ENCODE results near the gene CPT2.

The CPT2 gene

GRCh38 chr1:53206735-53207379 lies 10.2 kb downstream of the CPT2 start:
- TF ChIP-seq YY1 (IDR thresholded peaks at IDR 0.05; ENCODE audit: low read depth) (no peak), FOXM1 (IDR thresholded peaks at IDR 0.05; ENCODE audit: borderline replicate concordance, low read depth) (no peak), RAD21 (IDR thresholded peaks at IDR 0.05; ENCODE audit: low read depth) (no peak), CREB1 (IDR thresholded peaks at IDR 0.05; ENCODE audit: low read depth) (no peak), TEAD4 (IDR thresholded peaks at IDR 0.05) (no peak), TAF1 (IDR thresholded peaks at IDR 0.05; ENCODE audit: low read depth) (no peak), TCF12 (IDR thresholded peaks at IDR 0.05; ENCODE audit: low read depth) (no peak), CEBPB (IDR thresholded peaks at IDR 0.05) (no peak), EGR1 (IDR thresholded peaks at IDR 0.05) (no peak), EP300 (IDR thresholded peaks at IDR 0.05; ENCODE audit: borderline replicate concordance) (no peak)
- TF ChIP-seq, protein P1, sequence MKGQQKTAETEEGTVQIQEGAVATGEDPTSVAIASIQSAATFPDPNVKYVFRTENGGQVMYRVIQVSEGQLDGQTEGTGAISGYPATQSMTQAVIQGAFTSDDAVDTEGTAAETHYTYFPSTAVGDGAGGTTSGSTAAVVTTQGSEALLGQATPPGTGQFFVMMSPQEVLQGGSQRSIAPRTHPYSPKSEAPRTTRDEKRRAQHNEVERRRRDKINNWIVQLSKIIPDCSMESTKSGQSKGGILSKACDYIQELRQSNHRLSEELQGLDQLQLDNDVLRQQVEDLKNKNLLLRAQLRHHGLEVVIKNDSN (IDR thresholded peaks at IDR 0.05): no peak

- TF ChIP-seq EGR1 (IDR thresholded peaks at IDR 0.05): no peak
- TF ChIP-seq, protein P1 (IDR thresholded peaks at IDR 0.05): no peak
- TF ChIP-seq TAF1 (IDR thresholded peaks at IDR 0.05; ENCODE audit: low read depth): no peak
- TF ChIP-seq YY1 (IDR thresholded peaks at IDR 0.05; ENCODE audit: low read depth): no peak
- TF ChIP-seq REST (IDR thresholded peaks at IDR 0.05; ENCODE audit: low read depth): no peak
- TF ChIP-seq EP300 (IDR thresholded peaks at IDR 0.05; ENCODE audit: borderline replicate concordance): no peak
- TF ChIP-seq, protein P2, sequence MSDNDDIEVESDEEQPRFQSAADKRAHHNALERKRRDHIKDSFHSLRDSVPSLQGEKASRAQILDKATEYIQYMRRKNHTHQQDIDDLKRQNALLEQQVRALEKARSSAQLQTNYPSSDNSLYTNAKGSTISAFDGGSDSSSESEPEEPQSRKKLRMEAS (IDR thresholded peaks at IDR 0.05): no peak
- no peak for TF ChIP-seq TEAD4 (IDR thresholded peaks at IDR 0.05)
- TF ChIP-seq NFIC (IDR thresholded peaks at IDR 0.05): no peak
- no peak for TF ChIP-seq CREB1 (IDR thresholded peaks at IDR 0.05; ENCODE audit: low read depth)
- no peak for TF ChIP-seq ZBTB7A (IDR thresholded peaks at IDR 0.05; ENCODE audit: low read depth)
- TF ChIP-seq CEBPB (IDR thresholded peaks at IDR 0.05): no peak
- TF ChIP-seq FOXM1 (IDR thresholded peaks at IDR 0.05; ENCODE audit: borderline replicate concordance, low read depth): no peak
- no peak for TF ChIP-seq RAD21 (IDR thresholded peaks at IDR 0.05; ENCODE audit: low read depth)
These were observed 11.1 kb downstream of the CPT2 start for GRCh38 chr1:53207726-53208125.

DNA sequence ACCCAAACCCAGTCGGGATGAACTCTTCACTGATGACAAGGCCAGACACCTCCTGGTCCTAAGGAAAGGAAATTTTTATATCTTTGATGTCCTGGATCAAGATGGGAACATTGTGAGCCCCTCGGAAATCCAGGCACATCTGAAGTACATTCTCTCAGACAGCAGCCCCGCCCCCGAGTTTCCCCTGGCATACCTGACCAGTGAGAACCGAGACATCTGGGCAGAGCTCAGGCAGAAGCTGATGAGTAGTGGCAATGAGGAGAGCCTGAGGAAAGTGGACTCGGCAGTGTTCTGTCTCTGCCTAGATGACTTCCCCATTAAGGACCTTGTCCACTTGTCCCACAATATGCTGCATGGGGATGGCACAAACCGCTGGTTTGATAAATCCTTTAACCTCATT lies 13.7 kb downstream of the CPT2 start:
- TF ChIP-seq, protein P1 (IDR thresholded peaks at IDR 0.05): no peak
- TF ChIP-seq CREB1 (IDR thresholded peaks at IDR 0.05; ENCODE audit: low read depth) (no peak), TCF12 (IDR thresholded peaks at IDR 0.05; ENCODE audit: low read depth) (no peak), EGR1 (IDR thresholded peaks at IDR 0.05) (no peak), FOXM1 (IDR thresholded peaks at IDR 0.05; ENCODE audit: borderline replicate concordance, low read depth) (no peak), NFIC (IDR thresholded peaks at IDR 0.05) (no peak), CEBPB (IDR thresholded peaks at IDR 0.05) (no peak), REST (IDR thresholded peaks at IDR 0.05; ENCODE audit: low read depth) (no peak), EP300 (IDR thresholded peaks at IDR 0.05; ENCODE audit: borderline replicate concordance) (no peak)

DNA sequence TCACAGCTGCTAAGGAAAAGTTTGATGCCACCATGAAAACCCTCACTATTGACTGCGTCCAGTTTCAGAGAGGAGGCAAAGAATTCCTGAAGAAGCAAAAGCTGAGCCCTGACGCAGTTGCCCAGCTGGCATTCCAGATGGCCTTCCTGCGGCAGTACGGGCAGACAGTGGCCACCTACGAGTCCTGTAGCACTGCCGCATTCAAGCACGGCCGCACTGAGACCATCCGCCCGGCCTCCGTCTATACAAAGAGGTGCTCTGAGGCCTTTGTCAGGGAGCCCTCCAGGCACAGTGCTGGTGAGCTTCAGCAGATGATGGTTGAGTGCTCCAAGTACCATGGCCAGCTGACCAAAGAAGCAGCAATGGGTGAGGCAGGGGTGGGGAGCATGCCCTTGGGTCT lies 14.3 kb downstream of the CPT2 start:
- no peak for TF ChIP-seq CEBPB (IDR thresholded peaks at IDR 0.05)
- TF ChIP-seq ZBTB7A (IDR thresholded peaks at IDR 0.05; ENCODE audit: low read depth): no peak
- no peak for TF ChIP-seq TEAD4 (IDR thresholded peaks at IDR 0.05)
- TF ChIP-seq FOXM1 (IDR thresholded peaks at IDR 0.05; ENCODE audit: borderline replicate concordance, low read depth): no peak
- TF ChIP-seq, protein P1 (IDR thresholded peaks at IDR 0.05): no peak
- TF ChIP-seq, protein P2 (IDR thresholded peaks at IDR 0.05): no peak
- TF ChIP-seq REST (IDR thresholded peaks at IDR 0.05; ENCODE audit: low read depth): no peak
- no peak for TF ChIP-seq TCF12 (IDR thresholded peaks at IDR 0.05; ENCODE audit: low read depth)
- TF ChIP-seq TAF1 (IDR thresholded peaks at IDR 0.05; ENCODE audit: low read depth): no peak
- TF ChIP-seq YY1 (IDR thresholded peaks at IDR 0.05; ENCODE audit: low read depth): no peak
- no peak for TF ChIP-seq EP300 (IDR thresholded peaks at IDR 0.05; ENCODE audit: borderline replicate concordance)
- TF ChIP-seq CREB1 (IDR thresholded peaks at IDR 0.05; ENCODE audit: low read depth): no peak
- TF ChIP-seq EGR1 (IDR thresholded peaks at IDR 0.05): no peak
- TF ChIP-seq RAD21 (IDR thresholded peaks at IDR 0.05; ENCODE audit: low read depth): no peak
